OCI-LY7 (cell line): ENCODE data around the gene SETBP1. TPM values are rescaled to one million over a fixed set of nuclear protein-coding genes. Genes with fewer than 3 reads are reported as not detected.

Experiments used
- BruUV-seq: library from RNA; stranded (reverse); fragments of 400-500 nt; replicated peaks from 2 replicates; lab custom pipeline; 2021; lab: Mats Ljungman, UMichigan
- CTCF ChIA-PET: fragments of 300-600 bp; sonication (Branson Sonifier 250); formaldehyde crosslinking; loops from one replicate; lab custom pipeline; 2022; ENCODE audit warnings: antibody characterized with exemption; ENCODE audit not compliant: unreplicated experiment; lab: Charles Lee
- POLR2A ChIA-PET: fragments of 300-600 bp; sonication (Branson Sonifier 250); formaldehyde crosslinking; loops from one replicate; lab custom pipeline; 2022; ENCODE audit warnings: antibody characterized with exemption; lab: Charles Lee
- DNase-seq: peaks from one replicate; pipeline ENCODE4 v3.0.0-alpha.2; 2015; ENCODE audit warnings: low spot score
- H2AFZ ChIP-seq: fragments of 200-600 bp; sonication (generic), shearing (Covaris generic); 2 replicates; pipeline ENCODE4 v1.6.1; 2014; ENCODE audit warnings: mild to moderate bottlenecking, antibody characterized with exemption, low read length, moderate library complexity
- H3K27ac ChIP-seq: fragments of 200-600 bp; sonication (generic); 2 replicates; pipeline ENCODE4 v1.5.1; 2014; ENCODE audit warnings: mixed run types, low read depth, mild to moderate bottlenecking, moderate library complexity, low read length, inconsistent platforms; ENCODE audit not compliant: poor library complexity, severe bottlenecking
- H3K36me3 ChIP-seq: fragments of 200-600 bp; sonication (generic); 2 replicates; pipeline ENCODE4 v1.6.1; 2014; ENCODE audit warnings: mild to moderate bottlenecking, antibody characterized with exemption, low read length, moderate library complexity, mixed read lengths; ENCODE audit not compliant: insufficient read depth
- H3K4me1 ChIP-seq: fragments of 200-600 bp; sonication (generic); 2 replicates; pipeline ENCODE4 v1.5.1; 2014; ENCODE audit warnings: mild to moderate bottlenecking, low read length; ENCODE audit not compliant: insufficient read depth, poor library complexity, severe bottlenecking
- H3K4me2 ChIP-seq: fragments of 200-600 bp; sonication (generic); 2 replicates; pipeline ENCODE4 v1.6.1; 2014; ENCODE audit warnings: mild to moderate bottlenecking, low read length
- H3K4me3 ChIP-seq: fragments of 200-600 bp; sonication (generic); 2 replicates; pipeline ENCODE4 v1.5.1; 2014; ENCODE audit warnings: mild to moderate bottlenecking, low read depth, low read length; ENCODE audit not compliant: poor library complexity, severe bottlenecking
- H3K79me2 ChIP-seq: fragments of 200-600 bp; sonication (generic); 2 replicates; pipeline ENCODE4 v1.6.1; 2016; ENCODE audit warnings: low read depth, mild to moderate bottlenecking, low read length, moderate library complexity, mixed read lengths; ENCODE audit not compliant: insufficient read depth
- H3K9me2 ChIP-seq: fragments of 200-600 bp; sonication (generic); 2 replicates; pipeline ENCODE4 v1.6.1; 2016; ENCODE audit warnings: mild to moderate bottlenecking, low read length, mixed read lengths; ENCODE audit not compliant: insufficient read depth
- H3K9me3 ChIP-seq: fragments of 200-600 bp; sonication (generic); 2 replicates; pipeline ENCODE4 v1.6.1; 2014; ENCODE audit warnings: mild to moderate bottlenecking, mixed run types, low read length, mixed read lengths
- H4K20me1 ChIP-seq: fragments of 200-600 bp; sonication (generic); 2 replicates; pipeline ENCODE4 v1.6.1; 2014; ENCODE audit warnings: mild to moderate bottlenecking, antibody characterized with exemption, low read length, moderate library complexity, mixed read lengths; ENCODE audit not compliant: insufficient read depth
- EZH2phosphoT487 ChIP-seq: fragments of 200-600 bp; sonication (generic); IDR thresholded peaks from 2 replicates; pipeline ENCODE4 v1.6.1; 2018; ENCODE audit warnings: low read depth, borderline replicate concordance, mild to moderate bottlenecking, mixed run types, antibody characterized with exemption, low read length, moderate library complexity, mixed read lengths
- intact Hi-C: fragments of 100-400 bp; cut with micrococcal nuclease; formaldehyde crosslinking; loops from one replicate; pipeline ENCODE4 v1.10.0; 2022; ENCODE audit not compliant: unreplicated experiment
- total RNA-seq, 2 experiments: library from RNA; depleted of rRNA in 1 of 2; stranded (reverse); fragments of >200 nt in 1 of 2; shearing (Covaris generic) in 1 of 2; gene quantifications; 2 replicates each; pipeline ENCODE4 v1.2.3, GENCODE V29; 2014 to 2022
- TF ChIP-seq, protein P1 (sequence below): fragments of 200-600 bp; sonication (generic); conservative IDR thresholded peaks from 2 replicates; pipeline ENCODE4 v1.5.1; 2014; ENCODE audit warnings: mild to moderate bottlenecking, antibody characterized with exemption, low read length, moderate library complexity, mixed read lengths

Gene SETBP1
- total RNA-seq, 2 experiments from 2014 or later: 2.6 to 9.1 TPM

DNA sequence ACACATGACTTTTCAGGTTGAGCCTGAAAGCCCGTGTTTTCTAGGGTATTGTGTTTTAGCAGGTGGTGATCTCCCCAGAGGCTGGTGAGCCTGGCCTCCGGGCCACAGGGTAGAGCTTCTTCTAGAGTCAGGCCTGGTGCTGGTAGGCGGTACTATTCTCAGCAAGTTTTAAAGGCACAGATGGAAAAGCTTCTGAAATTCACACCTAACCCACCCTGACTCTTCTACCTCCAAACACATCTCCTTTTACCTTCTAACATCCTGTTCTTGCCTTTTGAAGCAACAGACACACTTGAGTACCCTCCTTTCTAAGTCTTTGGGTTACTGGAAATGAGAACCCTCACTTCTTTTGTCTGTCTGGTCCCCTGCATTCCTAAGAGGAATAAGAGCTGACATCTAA, 191.1 kb downstream of the SETBP1 start:
- Histone ChIP-seq H3K79me2 (no peaks in the 10 kb centered on the region), H3K9me3 (no peaks in the 10 kb centered on the region), H4K20me1 (no peaks in the 10 kb centered on the region), H3K4me1 (no peaks in the 10 kb centered on the region), H3K9me2 (no peaks in the 10 kb centered on the region), H3K27ac (no peak overlapping the region), H3K36me3 (no peaks in the 10 kb centered on the region), H3K4me3 (no peak overlapping the region), H2AFZ (no peak overlapping the region), H3K4me2 (no peak overlapping the region)
- no peak for DNase-seq
- intact Hi-C loops: no loop called here
- CTCF ChIA-PET: no interaction called here
- no TSS peak for BruUV-seq
- POLR2A ChIA-PET: interaction anchor here (0.6 kb wide), 1 partner anchor 62 kb away, joined by 4 read pairs; no protein-coding TSS in a partner anchor
- TF ChIP-seq EZH2phosphoT487: no peak
- TF ChIP-seq, protein P1, sequence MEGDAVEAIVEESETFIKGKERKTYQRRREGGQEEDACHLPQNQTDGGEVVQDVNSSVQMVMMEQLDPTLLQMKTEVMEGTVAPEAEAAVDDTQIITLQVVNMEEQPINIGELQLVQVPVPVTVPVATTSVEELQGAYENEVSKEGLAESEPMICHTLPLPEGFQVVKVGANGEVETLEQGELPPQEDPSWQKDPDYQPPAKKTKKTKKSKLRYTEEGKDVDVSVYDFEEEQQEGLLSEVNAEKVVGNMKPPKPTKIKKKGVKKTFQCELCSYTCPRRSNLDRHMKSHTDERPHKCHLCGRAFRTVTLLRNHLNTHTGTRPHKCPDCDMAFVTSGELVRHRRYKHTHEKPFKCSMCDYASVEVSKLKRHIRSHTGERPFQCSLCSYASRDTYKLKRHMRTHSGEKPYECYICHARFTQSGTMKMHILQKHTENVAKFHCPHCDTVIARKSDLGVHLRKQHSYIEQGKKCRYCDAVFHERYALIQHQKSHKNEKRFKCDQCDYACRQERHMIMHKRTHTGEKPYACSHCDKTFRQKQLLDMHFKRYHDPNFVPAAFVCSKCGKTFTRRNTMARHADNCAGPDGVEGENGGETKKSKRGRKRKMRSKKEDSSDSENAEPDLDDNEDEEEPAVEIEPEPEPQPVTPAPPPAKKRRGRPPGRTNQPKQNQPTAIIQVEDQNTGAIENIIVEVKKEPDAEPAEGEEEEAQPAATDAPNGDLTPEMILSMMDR: no peak

DNA sequence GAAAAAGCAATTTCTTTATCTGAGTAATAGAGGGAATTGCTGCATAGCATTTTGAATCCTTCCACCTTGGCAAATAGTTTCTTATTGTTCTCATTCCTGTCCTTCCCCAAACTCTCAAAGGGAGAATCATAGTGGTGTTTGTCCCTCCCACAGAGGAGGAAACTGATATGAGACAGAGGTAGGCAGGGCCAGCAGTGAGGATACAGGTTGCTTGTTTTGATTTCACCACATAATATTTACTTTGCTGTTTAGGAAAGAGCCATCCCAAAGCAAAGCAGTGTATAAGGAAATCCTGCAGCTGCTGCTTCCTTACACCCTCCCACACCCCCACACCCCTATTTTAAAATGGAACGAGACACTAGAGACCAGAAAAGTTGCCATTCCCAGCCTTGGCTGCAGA, 195.3 kb downstream of the SETBP1 start:
- no peak overlapping the region for H2AFZ ChIP-seq
- H3K9me3 ChIP-seq: no peaks in the 10 kb centered on the region
- no peaks in the 10 kb centered on the region for H3K4me1 ChIP-seq
- BruUV-seq: no TSS peak
- H3K27ac ChIP-seq: no peak overlapping the region
- ChIA-PET POLR2A (no interaction called here), CTCF (no interaction called here)
- no peaks in the 10 kb centered on the region for H3K9me2 ChIP-seq
- no peak for TF ChIP-seq EZH2phosphoT487
- TF ChIP-seq, protein P1: no peak
- no peak for DNase-seq
- H3K79me2 ChIP-seq: no peaks in the 10 kb centered on the region
- no peaks in the 10 kb centered on the region for H4K20me1 ChIP-seq
- no peaks in the 10 kb centered on the region for H3K36me3 ChIP-seq
- intact Hi-C loops: no loop called here
- H3K4me2 ChIP-seq: no peak overlapping the region
- H3K4me3 ChIP-seq: no peak overlapping the region

DNA sequence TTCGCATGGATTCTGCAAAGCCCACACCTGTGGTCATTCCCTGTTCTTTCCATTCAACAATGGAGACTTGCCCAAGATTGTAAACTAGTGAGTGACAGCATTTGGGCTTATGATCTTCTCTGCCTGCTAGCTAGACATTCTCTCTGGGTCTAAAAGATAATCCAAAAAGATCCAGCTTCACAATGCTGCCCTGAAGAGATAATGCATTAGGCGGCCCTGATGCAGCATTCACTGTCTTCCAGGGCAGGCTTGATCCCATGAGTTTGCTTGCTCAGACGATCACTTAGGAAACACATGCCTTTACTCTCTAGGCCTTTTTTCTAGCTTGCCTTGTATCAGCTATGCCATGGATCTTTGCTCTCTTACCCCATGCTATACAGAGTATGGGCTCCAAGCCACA, 196.1 kb downstream of the SETBP1 start:
- Histone ChIP-seq H3K79me2 (no peaks in the 10 kb centered on the region), H3K4me1 (no peaks in the 10 kb centered on the region), H3K9me3 (no peaks in the 10 kb centered on the region), H3K27ac (no peak overlapping the region), H3K9me2 (no peaks in the 10 kb centered on the region), H3K4me3 (no peak overlapping the region), H2AFZ (no peak overlapping the region), H3K36me3 (no peaks in the 10 kb centered on the region), H3K4me2 (no peak overlapping the region), H4K20me1 (no peaks in the 10 kb centered on the region)
- intact Hi-C loops: no loop called here
- POLR2A ChIA-PET: interaction anchor here (0.8 kb wide), 1 partner anchor 9 kb away, joined by 6 read pairs; no protein-coding TSS in a partner anchor
- no peak for DNase-seq
- TF ChIP-seq EZH2phosphoT487: no peak
- TF ChIP-seq, protein P1: no peak
- no TSS peak for BruUV-seq
- CTCF ChIA-PET: no interaction called here
